GM12878 (cell line): ENCODE measurements around the gene SLC5A6. TPM values are rescaled to one million over a fixed set of nuclear protein-coding genes. Genes with fewer than 3 reads are reported as not detected.

ENCODE experiments used
- ATAC-seq: fragments of 200-7000 bp; cut with Tn5 transposase; 3 replicates; pipeline ENCODE4 v1.9.1; 2020; ENCODE audit warnings: mild to moderate bottlenecking, moderate library complexity
- BruUV-seq: library from RNA; stranded (reverse); fragments of 400-500 nt; replicated peaks from 2 replicates; lab custom pipeline; 2021; lab: Mats Ljungman, UMichigan
- CTCF ChIA-PET: fragments of 300-600 bp; sonication (Branson Sonifier 250); formaldehyde crosslinking; extraction: SDS; loops from one replicate; lab custom pipeline; 2021; ENCODE audit warnings: inconsistent platforms; lab: Yijun Ruan, JAX
- POLR2A ChIA-PET: fragments of 350-600 bp; formaldehyde crosslinking; extraction: SDS; loops from one replicate; lab custom pipeline; 2021; ENCODE audit warnings: inconsistent platforms; lab: Charles Lee
- RAD21 ChIA-PET: fragments of 300-600 bp; sonication (Branson Sonifier 250); formaldehyde crosslinking; loops from one replicate; lab custom pipeline; 2023; ENCODE audit warnings: antibody characterized with exemption; ENCODE audit not compliant: unreplicated experiment; lab: Charles Lee
- SMC1A ChIA-PET: fragments of 300-600 bp; sonication (Branson Sonifier 250); formaldehyde crosslinking; loops from one replicate; lab custom pipeline; 2023; ENCODE audit not compliant: unreplicated experiment, uncharacterized antibody; lab: Charles Lee
- DNase-seq: peaks from one replicate; pipeline ENCODE4 v3.0.0-alpha.2; 2011; ENCODE audit warnings: low read depth, low spot score
- FAIRE-seq: peaks from 3 replicates; lab custom pipeline; 2011; peaks lifted over from hg19 to GRCh38; lab: Jason Lieb, UNC
- H2AFZ ChIP-seq: 2 replicates; pipeline ENCODE4 v1.6.0; 2011; ENCODE audit warnings: low read depth, low read length, control low read depth; ENCODE audit not compliant: control insufficient read depth
- H3K27ac ChIP-seq: 2 replicates; pipeline ENCODE4 v1.5.1; 2011; ENCODE audit warnings: control low read depth; ENCODE audit not compliant: control insufficient read depth, insufficient read depth
- H3K27me3 ChIP-seq, 2 experiments: replicated peaks in 1 of 2; 2 replicates each; pipeline versions ENCODE4 v1.6.0 to v1.6.1; 2011; ENCODE audit warnings: low read length in 1 of 2; ENCODE audit not compliant: control insufficient read depth in 2 of 2, insufficient read depth in 2 of 2
- H3K36me3 ChIP-seq, 2 experiments: 2 replicates each; pipeline ENCODE4 v1.5.1; 2011; ENCODE audit warnings: low read length in 1 of 2; ENCODE audit not compliant: control insufficient read depth in 2 of 2, insufficient read depth in 2 of 2
- H3K4me1 ChIP-seq: 2 replicates; pipeline ENCODE4 v1.6.1; 2011; ENCODE audit warnings: mild to moderate bottlenecking, low read length, moderate library complexity, mixed read lengths; ENCODE audit not compliant: control insufficient read depth, insufficient read depth
- H3K4me2 ChIP-seq: 2 replicates; pipeline ENCODE4 v1.6.0; 2011; ENCODE audit warnings: control low read depth; ENCODE audit not compliant: control insufficient read depth, insufficient read depth
- H3K4me3 ChIP-seq: fragments of 200-600 bp; sonication (generic); 2 replicates; pipeline ENCODE4 v1.5.1; 2016
- H3K79me2 ChIP-seq: 2 replicates; pipeline ENCODE4 v1.6.0; 2011; ENCODE audit warnings: low read length; ENCODE audit not compliant: control insufficient read depth, insufficient read depth
- H3K9ac ChIP-seq: 2 replicates; pipeline ENCODE4 v1.8.0; 2011; ENCODE audit warnings: low read length, control low read depth, mixed read lengths; ENCODE audit not compliant: control insufficient read depth, insufficient read depth
- H3K9me3 ChIP-seq: replicated peaks from 3 replicates; pipeline ENCODE4 v1.5.1; 2011; ENCODE audit warnings: mild to moderate bottlenecking, low read length; ENCODE audit not compliant: control insufficient read depth, insufficient read depth
- H4K20me1 ChIP-seq: 2 replicates; pipeline ENCODE4 v1.6.0; 2011; ENCODE audit not compliant: control insufficient read depth, insufficient read depth
- CBX5 ChIP-seq: sonication (generic); IDR thresholded peaks from 2 replicates; pipeline ENCODE4 v1.6.1; 2016; ENCODE audit warnings: low read depth, moderate library complexity, mild to moderate bottlenecking, inconsistent platforms
- NFYB ChIP-seq: IDR thresholded peaks from 2 replicates; pipeline ENCODE4 v1.6.1; 2011; ENCODE audit warnings: low read depth, mild to moderate bottlenecking, low read length, improper control_type of control experiment, moderate library complexity; ENCODE audit not compliant: insufficient read depth
- POLR2A ChIP-seq: IDR thresholded peaks from 2 replicates; pipeline ENCODE4 v1.6.1; 2011; ENCODE audit warnings: low read depth, mild to moderate bottlenecking, low read length
- SIN3A ChIP-seq: IDR thresholded peaks from 2 replicates; pipeline ENCODE4 v1.6.1; 2012; ENCODE audit warnings: low read depth, low read length, improper control_type of control experiment
- SIX5 ChIP-seq: IDR thresholded peaks from 2 replicates; pipeline ENCODE4 v1.6.1; 2011; ENCODE audit warnings: mild to moderate bottlenecking, low read depth, low read length, moderate library complexity; ENCODE audit not compliant: severe bottlenecking
- SREBF2 ChIP-seq: IDR thresholded peaks from 2 replicates; pipeline ENCODE4 v1.6.1; 2012; ENCODE audit warnings: mild to moderate bottlenecking, low read length
- SUPT20H ChIP-seq: IDR thresholded peaks from 2 replicates; pipeline ENCODE4 v1.6.1; 2011; ENCODE audit warnings: low read depth, mild to moderate bottlenecking, low read length, moderate library complexity, borderline replicate concordance; ENCODE audit not compliant: control insufficient read depth
- WGBS: methylation state at CpG from one replicate; pipeline ENCODE4 v1.1.6; 2016; ENCODE audit warnings: low lambda C conversion rate; ENCODE audit not compliant: insufficient replicate concordance, insufficient coverage; ENCODE audit errors: missing lambda C conversion rate; 5-methylcytosine and 5-hydroxymethylcytosine counted together
- in situ Hi-C: fragments of 300-500 bp; cut with MboI; formaldehyde crosslinking; loops from 9 replicates; pipeline ENCODE4 v1.14.3; 2018; ENCODE audit warnings: mixed read lengths
- intact Hi-C: fragments of 100-400 bp; cut with micrococcal nuclease; formaldehyde crosslinking; loops from one replicate; pipeline ENCODE4 v1.14.2; 2022; ENCODE audit not compliant: unreplicated experiment
- polyA plus RNA-seq, 11 experiments: library from polyadenylated mRNA; depleted of rRNA in 4 of 11; unstranded in 6 of 11; stranded (reverse) in 5 of 11; fragments of >200 nt; fragmentation: Nextera tagmentation in 4 of 11; fragmentation: Illumina TruSeq in 1 of 11; extraction: Ambion mirVana in 4 of 11; extraction: Trizol in 1 of 11; gene quantifications; 1 replicate in 1 of 11; 2 replicates in 10 of 11; pipeline versions ENCODE4 v1.2.1 to v1.2.3, GENCODE V29; 2011 to 2016; ENCODE audit warnings: inconsistent platforms in 2 of 11, missing spikeins in 2 of 11, low read depth in 1 of 11
- total RNA-seq, 4 experiments: library from RNA; depleted of rRNA in 3 of 4; stranded (reverse); fragments of >200 nt in 3 of 4; fragmentation: Illumina TruSeq in 1 of 4; extraction: Trizol in 1 of 4; gene quantifications; 2 replicates each; pipeline versions ENCODE4 v1.2.1 to v1.2.3, GENCODE V29; 2013 to 2021
- TF ChIP-seq, protein P1 (sequence below): fragments of 450-650 bp; IDR thresholded peaks from 2 replicates; pipeline ENCODE4 v1.6.1; 2018; ENCODE audit warnings: borderline replicate concordance, mild to moderate bottlenecking; ENCODE audit not compliant: partially characterized antibody
- TF ChIP-seq, protein P2 (sequence below): IDR thresholded peaks from 2 replicates; pipeline ENCODE4 v1.6.1; 2012; ENCODE audit warnings: improper control_type of control experiment, low read depth, low read length; ENCODE audit not compliant: insufficient replicate concordance

The SLC5A6 gene
- total and polyA plus RNA-seq, 10 of the 15 experiments (the other 5 are each of a cell fraction or from before 2014, with no cell fraction given) = 13.1 to 101 (median 55.3) TPM

- H3K36me3 ChIP-seq = no peaks in the 10 kb centered on the region
- RAD21 ChIA-PET = no interaction called here
- no peak for ATAC-seq
- no peaks in the 10 kb centered on the region for H4K20me1 ChIP-seq
- H2AFZ ChIP-seq = no peak overlapping the region
- DNase-seq = no peak
- CTCF ChIA-PET = interaction anchor here (1.1 kb wide), 1 partner anchor 22 kb away, joined by 3 read pairs; no protein-coding TSS in a partner anchor
- intact Hi-C loops = no loop called here
- no peaks in the 10 kb centered on the region for H3K9me3 ChIP-seq
- H3K27ac ChIP-seq = no peak overlapping the region
- no peak overlapping the region for H3K9ac ChIP-seq
- WGBS = 38% methylated on average over 9 of the region's 9 CpGs
- H3K4me3 ChIP-seq = no peak overlapping the region
- no peaks in the 10 kb centered on the region for H3K27me3 ChIP-seq
- no peak for TF ChIP-seq POLR2A
- no peak for TF ChIP-seq SUPT20H
- no peak for TF ChIP-seq NFYB
- TF ChIP-seq, protein P1, sequence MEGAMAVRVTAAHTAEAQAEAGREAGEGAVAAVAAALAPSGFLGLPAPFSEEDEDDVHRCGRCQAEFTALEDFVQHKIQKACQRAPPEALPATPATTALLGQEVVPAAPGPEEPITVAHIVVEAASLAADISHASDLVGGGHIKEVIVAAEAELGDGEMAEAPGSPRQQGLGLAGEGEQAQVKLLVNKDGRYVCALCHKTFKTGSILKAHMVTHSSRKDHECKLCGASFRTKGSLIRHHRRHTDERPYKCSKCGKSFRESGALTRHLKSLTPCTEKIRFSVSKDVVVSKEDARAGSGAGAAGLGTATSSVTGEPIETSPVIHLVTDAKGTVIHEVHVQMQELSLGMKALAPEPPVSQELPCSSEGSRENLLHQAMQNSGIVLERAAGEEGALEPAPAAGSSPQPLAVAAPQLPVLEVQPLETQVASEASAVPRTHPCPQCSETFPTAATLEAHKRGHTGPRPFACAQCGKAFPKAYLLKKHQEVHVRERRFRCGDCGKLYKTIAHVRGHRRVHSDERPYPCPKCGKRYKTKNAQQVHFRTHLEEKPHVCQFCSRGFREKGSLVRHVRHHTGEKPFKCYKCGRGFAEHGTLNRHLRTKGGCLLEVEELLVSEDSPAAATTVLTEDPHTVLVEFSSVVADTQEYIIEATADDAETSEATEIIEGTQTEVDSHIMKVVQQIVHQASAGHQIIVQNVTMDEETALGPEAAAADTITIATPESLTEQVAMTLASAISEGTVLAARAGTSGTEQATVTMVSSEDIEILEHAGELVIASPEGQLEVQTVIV = no peak
- no peak overlapping the region for H3K4me2 ChIP-seq
- no TSS peak for BruUV-seq
- SMC1A ChIA-PET = interaction anchor here (0.5 kb wide), 1 partner anchor 53 kb away, joined by 3 read pairs; no protein-coding TSS in a partner anchor
- H3K79me2 ChIP-seq = no peaks in the 10 kb centered on the region
- H3K4me1 ChIP-seq = no peaks in the 10 kb centered on the region
- FAIRE-seq = no peak
- in situ Hi-C loops = no loop called here
- POLR2A ChIA-PET = no interaction called here
Measured at GRCh38 chr2:27155069-27155520, 57.0 kb downstream of the SLC5A6 start.

DNA sequence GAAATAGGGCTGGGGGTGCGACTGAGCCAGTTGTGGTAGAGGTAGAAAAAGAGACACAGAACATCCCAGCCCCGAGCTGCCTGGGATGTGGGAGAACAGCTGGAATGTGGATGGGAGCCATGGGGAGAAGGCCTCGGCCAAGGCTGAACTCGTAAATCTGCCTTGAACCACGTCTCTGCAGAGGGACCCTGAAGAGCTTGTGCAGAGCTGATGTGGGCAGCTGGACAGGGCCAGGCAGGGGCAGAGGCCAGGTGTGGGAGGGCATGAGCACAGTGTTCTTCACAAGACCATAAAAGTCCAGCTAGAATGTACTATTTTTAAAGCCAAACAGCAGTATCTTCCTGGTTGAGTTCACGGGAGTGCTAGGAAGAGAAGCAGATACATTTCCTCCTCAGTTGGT lies 57.6 kb downstream of the SLC5A6 start:
- WGBS = 18% methylated on average over 6 of the region's 6 CpGs
- POLR2A ChIA-PET = no interaction called here
- no peak for TF ChIP-seq CBX5
- no peak for TF ChIP-seq SIX5
- no peak for TF ChIP-seq SREBF2
- TF ChIP-seq, protein P2, sequence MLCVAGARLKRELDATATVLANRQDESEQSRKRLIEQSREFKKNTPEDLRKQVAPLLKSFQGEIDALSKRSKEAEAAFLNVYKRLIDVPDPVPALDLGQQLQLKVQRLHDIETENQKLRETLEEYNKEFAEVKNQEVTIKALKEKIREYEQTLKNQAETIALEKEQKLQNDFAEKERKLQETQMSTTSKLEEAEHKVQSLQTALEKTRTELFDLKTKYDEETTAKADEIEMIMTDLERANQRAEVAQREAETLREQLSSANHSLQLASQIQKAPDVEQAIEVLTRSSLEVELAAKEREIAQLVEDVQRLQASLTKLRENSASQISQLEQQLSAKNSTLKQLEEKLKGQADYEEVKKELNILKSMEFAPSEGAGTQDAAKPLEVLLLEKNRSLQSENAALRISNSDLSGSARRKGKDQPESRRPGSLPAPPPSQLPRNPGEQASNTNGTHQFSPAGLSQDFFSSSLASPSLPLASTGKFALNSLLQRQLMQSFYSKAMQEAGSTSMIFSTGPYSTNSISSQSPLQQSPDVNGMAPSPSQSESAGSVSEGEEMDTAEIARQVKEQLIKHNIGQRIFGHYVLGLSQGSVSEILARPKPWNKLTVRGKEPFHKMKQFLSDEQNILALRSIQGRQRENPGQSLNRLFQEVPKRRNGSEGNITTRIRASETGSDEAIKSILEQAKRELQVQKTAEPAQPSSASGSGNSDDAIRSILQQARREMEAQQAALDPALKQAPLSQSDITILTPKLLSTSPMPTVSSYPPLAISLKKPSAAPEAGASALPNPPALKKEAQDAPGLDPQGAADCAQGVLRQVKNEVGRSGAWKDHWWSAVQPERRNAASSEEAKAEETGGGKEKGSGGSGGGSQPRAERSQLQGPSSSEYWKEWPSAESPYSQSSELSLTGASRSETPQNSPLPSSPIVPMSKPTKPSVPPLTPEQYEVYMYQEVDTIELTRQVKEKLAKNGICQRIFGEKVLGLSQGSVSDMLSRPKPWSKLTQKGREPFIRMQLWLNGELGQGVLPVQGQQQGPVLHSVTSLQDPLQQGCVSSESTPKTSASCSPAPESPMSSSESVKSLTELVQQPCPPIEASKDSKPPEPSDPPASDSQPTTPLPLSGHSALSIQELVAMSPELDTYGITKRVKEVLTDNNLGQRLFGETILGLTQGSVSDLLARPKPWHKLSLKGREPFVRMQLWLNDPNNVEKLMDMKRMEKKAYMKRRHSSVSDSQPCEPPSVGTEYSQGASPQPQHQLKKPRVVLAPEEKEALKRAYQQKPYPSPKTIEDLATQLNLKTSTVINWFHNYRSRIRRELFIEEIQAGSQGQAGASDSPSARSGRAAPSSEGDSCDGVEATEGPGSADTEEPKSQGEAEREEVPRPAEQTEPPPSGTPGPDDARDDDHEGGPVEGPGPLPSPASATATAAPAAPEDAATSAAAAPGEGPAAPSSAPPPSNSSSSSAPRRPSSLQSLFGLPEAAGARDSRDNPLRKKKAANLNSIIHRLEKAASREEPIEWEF = no peak
- no peak for TF ChIP-seq SIN3A

More for the DNA sequence above, 57.6 kb downstream of the SLC5A6 start:
- no peaks in the 10 kb centered on the region for H3K4me1 ChIP-seq
- ChIA-PET CTCF (interaction anchor here (1.1 to 1.3 kb wide), 2 partner anchors 22 to 146 kb away, joined by 3 to 4 read pairs; no protein-coding TSS in a partner anchor), SMC1A (interaction anchor here (0.5 kb wide), 1 partner anchor 53 kb away, joined by 3 read pairs; no protein-coding TSS in a partner anchor), RAD21 (no interaction called here)
- no peak for FAIRE-seq
- H3K9ac ChIP-seq = no peak overlapping the region
- H4K20me1 ChIP-seq = no peaks in the 10 kb centered on the region
- intact Hi-C loops (no loop called here), in situ Hi-C loops (no loop called here)
- H3K4me2 ChIP-seq = no peak overlapping the region
- H3K27ac ChIP-seq = no peak overlapping the region
- no peaks in the 10 kb centered on the region for H3K79me2 ChIP-seq
- ATAC-seq = no peak
- H2AFZ ChIP-seq = no peak overlapping the region
- no peak for DNase-seq
- no peaks in the 10 kb centered on the region for H3K27me3 ChIP-seq
- no peak overlapping the region for H3K4me3 ChIP-seq
- no peaks in the 10 kb centered on the region for H3K36me3 ChIP-seq
- BruUV-seq = no TSS peak
- no peaks in the 10 kb centered on the region for H3K9me3 ChIP-seq
